ENCODE data around the gene FAM110D.

The FAM110D gene

GRCh38 chr1:26181586-26182382 is 22.9 kb downstream of the FAM110D start:
- no peak for DNase-seq (ENCODE audit: extremely low spot score, insufficient read length, low read depth)
- no peak for FAIRE-seq

DNA sequence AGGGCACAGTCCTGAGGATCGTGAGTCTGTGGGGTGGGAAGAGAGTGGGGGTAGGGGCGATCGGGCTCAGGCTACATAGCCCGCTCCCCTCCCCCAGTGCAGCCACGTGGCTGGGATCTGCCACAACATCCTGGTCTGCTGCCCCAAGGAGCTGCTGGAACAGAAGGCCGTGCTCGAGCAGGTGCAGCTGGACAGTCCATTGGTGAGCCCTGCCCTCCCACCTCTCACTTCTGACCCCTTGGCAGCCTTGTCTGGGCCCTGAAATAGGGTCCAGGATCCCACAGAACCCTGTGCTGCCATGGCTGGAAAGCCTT is 23.5 kb downstream of the FAM110D start:
- DNase-seq (ENCODE audit: extremely low spot score, insufficient read length, low read depth) (no peak), FAIRE-seq (no peak)

GRCh38 chr1:26184086-26184485 is 25.2 kb downstream of the FAM110D start:
- no peak for DNase-seq (ENCODE audit: extremely low spot score, insufficient read length, low read depth)
- no peak for FAIRE-seq

- FAIRE-seq (no peak), DNase-seq (ENCODE audit: extremely low spot score, insufficient read length, low read depth) (no peak)
These were observed 26.0 kb downstream of the FAM110D start for GRCh38 chr1:26184883-26185282.

GRCh38 chr1:26187882-26188281 is 29.0 kb downstream of the FAM110D start:
- DNase-seq (ENCODE audit: extremely low spot score, insufficient read length, low read depth) (no peak), FAIRE-seq (no peak)

DNA sequence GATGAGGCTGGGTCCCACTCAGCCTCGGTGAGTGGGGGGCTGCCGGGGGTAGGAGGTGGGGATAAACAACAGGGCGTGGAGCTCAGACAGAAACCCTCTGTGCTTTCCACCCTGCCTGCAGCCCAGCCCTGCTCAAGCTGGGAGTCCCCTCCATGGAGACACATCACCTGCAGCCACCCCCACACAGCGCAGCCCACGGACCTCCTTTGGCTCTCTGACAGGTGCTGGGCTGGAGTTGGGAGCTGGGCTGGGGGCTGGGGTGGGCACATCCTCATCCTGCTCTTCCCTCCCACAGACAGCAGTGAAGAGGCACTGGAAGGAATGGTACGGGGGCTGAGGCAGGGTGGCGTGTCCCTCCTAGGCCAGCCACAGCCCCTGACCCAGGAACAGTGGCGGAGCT is 29.6 kb downstream of the FAM110D start:
- FAIRE-seq (no peak), DNase-seq (ENCODE audit: extremely low spot score, insufficient read length, low read depth) (no peak)

- FAIRE-seq = no peak
- no peak for DNase-seq (ENCODE audit: extremely low spot score, insufficient read length, low read depth)
These were observed 30.5 kb downstream of the FAM110D start for GRCh38 chr1:26189331-26189730.

- FAIRE-seq (no peak), DNase-seq (ENCODE audit: extremely low spot score, insufficient read length, low read depth) (no peak)
These were observed 30.9 kb downstream of the FAM110D start for GRCh38 chr1:26189751-26190275.

DNA sequence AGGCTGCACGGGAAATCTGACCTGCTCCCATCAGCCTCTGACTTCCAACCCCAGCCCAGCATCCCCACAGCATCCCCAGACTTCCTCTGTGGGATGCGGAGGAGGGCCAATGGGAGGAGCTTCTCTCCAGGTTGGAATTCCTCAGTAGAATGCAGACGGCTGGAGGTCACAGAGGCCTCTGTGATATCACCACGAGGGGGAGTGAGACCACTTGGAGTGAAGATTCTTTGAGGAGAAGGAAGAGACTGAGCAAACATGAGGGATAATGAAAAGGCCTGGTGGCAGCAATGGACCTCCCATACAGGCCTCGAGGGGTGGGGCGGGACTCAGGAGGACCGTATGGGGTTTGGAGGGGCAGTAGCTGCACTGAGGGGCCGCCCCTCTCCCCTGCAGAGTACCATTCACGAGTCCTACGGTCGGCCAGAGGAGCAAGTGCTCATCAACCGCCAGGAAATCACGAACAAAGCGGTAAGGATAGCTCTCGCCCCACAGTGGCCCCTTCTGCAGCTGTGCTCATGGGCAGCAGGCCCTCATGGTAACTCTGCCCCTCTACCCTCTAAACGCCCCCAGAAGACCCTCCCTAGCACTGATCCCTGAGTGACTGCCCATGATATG is 31.6 kb downstream of the FAM110D start, which contains the start of gene CATSPER4:
Gene CATSPER4 (plus strand): TSS at position 230 of the 615 bp plus-strand sequence. CDS start 26 bp downstream, at position 256.
- FAIRE-seq = no peak

DNA sequence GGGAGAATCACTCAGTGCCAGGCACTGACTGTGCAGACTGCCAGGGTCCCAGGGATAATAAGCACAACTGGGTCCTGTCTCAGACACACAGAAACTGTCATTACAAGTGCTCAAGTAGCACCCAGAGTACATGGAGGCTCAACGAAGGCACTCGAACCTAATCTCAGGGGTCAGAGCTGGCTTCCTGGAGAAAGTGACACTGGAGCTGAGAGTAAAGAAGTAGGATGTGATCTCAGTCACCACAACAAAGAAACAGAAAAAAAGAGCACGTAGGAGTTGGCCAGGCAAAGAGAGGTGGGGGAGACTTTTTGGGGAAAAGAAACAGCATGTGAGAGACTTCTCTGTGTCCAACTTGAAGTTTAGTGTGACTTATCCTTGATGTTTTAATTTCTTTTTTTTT is 32.9 kb downstream of the FAM110D start:
- DNase-seq (ENCODE audit: extremely low spot score, insufficient read length, low read depth) (no peak), FAIRE-seq (no peak)

More for the DNA sequence above, 31.6 kb downstream of the FAM110D start, which contains the start of gene CATSPER4:
- no peak for DNase-seq (ENCODE audit: extremely low spot score, insufficient read length, low read depth)

GRCh38 chr1:26195805-26196204 is 36.9 kb downstream of the FAM110D start:
- FAIRE-seq (no peak), DNase-seq (ENCODE audit: extremely low spot score, insufficient read length, low read depth) (no peak)

DNA sequence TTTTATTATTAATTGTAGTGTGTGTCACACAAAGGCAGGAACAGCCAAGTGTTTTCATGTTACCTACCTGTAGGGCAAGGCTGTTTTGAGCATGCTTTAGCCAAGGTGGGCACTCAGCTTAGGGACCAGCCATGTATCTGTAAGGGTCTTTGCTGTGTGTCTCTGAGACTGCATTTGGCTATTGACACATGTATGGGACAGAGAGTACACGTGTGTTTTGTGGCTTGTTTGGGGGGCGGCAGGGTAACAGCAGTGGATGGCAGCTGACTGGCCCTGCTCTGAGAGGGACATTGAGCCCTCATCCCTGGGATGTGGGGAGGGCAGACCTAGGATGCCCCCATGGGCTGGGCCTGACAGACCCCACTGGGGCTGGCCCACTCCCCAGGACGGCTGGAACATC is 38.4 kb downstream of the FAM110D start:
- FAIRE-seq (no peak), DNase-seq (ENCODE audit: extremely low spot score, insufficient read length, low read depth) (no peak)

GRCh38 chr1:26197813-26198212 is 38.9 kb downstream of the FAM110D start:
- FAIRE-seq = no peak
- DNase-seq (ENCODE audit: extremely low spot score, insufficient read length, low read depth) = no peak

- FAIRE-seq (no peak), DNase-seq (ENCODE audit: extremely low spot score, insufficient read length, low read depth) (no peak)
These were observed 41.5 kb downstream of the FAM110D start for GRCh38 chr1:26200413-26200812.

DNA sequence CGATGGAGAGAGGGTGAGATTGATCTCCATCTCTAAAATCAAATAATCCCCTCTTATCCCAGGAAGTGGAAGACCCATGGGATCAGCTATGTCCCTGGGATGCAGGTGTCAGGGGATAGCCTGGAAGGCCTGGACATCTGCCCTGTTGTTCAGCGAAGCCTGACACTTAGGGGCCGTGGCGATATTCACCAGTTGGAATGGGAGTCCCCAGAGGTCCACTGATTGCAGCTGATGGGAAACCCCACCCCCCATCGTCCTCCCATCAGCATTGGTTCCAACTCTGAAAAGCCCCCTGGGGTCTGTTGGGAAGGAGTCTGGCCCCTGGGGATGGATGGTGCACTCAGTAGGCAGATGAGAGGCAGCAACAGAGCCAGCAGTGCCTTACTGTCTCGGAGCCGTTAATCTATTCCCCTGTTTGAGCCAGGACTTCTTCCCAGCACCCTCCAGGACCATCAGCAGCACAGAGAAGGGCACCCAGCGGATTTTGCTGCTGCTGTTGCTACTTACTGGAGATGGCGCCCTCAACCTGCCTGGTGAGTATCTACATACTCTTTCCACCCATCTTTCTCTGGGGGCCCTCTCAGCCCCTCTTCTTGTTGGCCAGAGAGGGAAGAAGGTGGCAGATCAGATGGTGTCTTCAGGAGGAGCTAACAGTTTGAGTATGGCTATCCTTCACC is 44.9 kb downstream of the FAM110D start:
- no peak for FAIRE-seq

DNA sequence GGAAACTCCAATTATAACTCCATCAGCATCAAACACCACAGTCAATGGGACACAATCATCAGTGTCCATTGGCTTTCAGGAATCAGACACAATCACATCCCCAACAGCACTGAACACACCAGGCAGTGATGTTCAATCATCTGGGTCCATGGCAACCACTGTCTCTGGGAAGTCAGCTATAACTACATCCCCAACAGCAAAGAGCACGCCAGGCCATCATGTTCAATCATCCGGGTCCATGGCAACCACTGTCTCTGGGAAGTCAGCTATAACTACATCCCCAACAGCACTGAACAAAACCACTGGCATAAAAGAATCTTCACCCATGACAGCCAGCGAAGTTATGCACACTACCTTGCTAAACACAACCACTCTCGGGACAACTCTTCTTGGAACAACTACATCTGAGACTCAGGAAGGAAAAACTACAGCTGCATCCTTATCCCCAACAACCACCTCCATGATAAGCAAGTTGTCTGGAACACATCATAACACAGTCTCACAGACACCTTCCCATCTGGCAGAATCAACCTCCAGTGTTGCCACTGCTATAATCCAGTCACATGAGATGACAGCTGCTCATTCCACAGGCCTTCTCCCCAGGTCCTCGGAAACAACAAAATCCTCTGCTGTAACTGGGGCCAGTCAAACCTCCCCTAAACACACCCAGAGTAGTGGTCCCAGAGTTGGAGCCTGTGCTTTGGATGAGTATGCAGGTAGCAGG is 51.4 kb downstream of the FAM110D start:
- DNase-seq (ENCODE audit: extremely low spot score, insufficient read length, low read depth) (no peak), FAIRE-seq (no peak)

More for the DNA sequence above, 44.9 kb downstream of the FAM110D start:
- DNase-seq (ENCODE audit: extremely low spot score, insufficient read length, low read depth) = no peak

GRCh38 chr1:26212726-26213125 is 53.8 kb downstream of the FAM110D start:
- no peak for DNase-seq (ENCODE audit: extremely low spot score, insufficient read length, low read depth)
- FAIRE-seq = no peak

- FAIRE-seq = no peak
These were observed 54.5 kb downstream of the FAM110D start for GRCh38 chr1:26213335-26213905.

More at GRCh38 chr1:26213335-26213905, 54.5 kb downstream of the FAM110D start:
- DNase-seq (ENCODE audit: extremely low spot score, insufficient read length, low read depth) = no peak
